DMS153 treated with DMSO at 0.1 percent for 48 hours (cell line): Measurements from ENCODE around the gene PANK2.
"Not testable (repeated sequence)": the region's sequence is repeated elsewhere in the genome, so short reads cannot be mapped to it uniquely, and the experiment has no call there.

ENCODE experiments used
- DNase-seq: peaks from one replicate; lab custom pipeline; 2025; ENCODE audit not compliant: unreplicated experiment; lab: John Stamatoyannopoulos, UW

Gene PANK2

DNA sequence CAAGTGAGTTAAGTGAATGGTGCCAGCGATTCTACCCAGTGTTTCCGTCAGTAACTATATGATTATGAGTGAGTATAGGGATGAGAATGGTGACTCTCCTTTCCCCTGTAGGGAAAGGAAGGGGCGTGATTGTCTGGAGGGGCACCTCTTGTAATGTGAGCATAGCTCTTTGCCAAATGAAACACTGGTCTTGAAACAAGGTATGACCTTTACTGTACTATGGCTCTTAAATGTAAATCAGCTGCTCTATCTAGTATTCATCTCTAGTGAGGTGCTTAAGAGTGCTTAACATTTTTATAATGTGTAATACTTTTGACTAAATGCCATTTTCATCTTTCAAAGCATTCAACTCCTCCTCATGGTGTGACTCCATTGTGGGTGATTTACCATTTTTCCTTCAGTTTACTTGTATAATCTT is 11.0 kb downstream of the PANK2 start:
- no peak for DNase-seq

DNA sequence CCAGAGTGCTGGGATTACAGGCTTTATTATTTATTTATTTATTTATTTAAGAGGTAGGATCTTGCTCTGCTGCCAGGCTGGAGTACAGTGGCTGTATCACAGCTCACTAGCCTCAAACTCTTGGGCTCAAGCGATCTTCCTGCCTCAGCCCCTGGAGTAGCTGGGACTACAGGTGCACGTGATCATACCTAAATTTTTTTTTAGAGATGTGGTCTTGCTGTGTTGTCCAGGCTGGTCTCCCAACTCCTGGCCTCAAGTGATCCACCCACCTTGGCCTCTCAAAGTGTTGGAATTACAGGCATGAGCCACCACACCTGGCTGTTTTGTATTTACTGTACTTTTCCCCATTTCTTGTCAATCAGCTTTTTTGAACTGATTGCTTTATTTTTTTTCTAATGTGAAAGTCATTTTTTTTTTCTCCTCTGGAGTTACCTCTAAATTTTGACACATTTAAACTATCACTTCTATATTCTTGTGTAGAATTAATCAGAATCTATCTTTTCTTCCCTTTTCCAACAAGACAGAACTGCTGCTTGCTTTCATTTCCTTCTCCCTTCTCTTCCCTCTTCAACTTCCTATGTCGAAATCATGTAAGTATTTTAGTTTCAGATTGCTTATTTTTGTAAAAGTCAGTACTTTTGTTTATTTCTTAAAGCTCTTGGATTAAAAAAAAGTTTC is 12.0 kb downstream of the PANK2 start:
- DNase-seq, result no peak

DNA sequence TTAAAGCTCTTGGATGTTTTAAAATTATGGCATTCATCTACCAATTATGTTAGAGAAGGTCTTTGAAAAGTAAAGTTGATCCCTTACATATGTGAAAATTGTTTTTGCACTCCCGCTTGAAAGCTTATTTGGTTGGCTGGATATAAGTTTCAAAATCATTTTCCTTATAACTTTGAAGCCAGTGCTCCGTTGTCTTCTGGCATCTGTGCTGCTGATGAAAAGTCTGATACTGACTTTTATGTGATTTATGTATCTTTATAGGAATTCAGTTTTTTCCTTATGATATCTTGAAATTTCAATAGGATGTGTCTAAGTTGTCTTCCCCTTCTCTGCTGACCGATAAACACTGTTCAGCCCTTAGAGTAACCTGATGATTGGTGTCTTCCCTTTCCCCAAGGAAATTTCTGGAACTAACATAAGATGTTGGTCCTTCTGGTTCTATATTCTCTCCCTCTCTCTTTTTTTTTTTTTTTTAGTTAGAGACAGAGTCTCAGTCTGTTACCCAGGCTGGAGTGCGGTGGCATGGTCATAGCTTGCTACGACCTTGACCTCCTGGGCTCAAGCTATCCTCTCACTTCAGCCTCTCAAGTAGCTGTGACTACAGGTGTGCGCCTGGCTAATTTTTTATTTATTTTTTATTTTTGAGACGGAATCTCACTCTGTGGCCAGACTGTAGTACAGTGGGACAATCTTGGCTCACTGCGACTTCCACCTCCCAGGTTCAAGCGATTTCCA is 12.7 kb downstream of the PANK2 start:
- DNase-seq, result no peak

DNA sequence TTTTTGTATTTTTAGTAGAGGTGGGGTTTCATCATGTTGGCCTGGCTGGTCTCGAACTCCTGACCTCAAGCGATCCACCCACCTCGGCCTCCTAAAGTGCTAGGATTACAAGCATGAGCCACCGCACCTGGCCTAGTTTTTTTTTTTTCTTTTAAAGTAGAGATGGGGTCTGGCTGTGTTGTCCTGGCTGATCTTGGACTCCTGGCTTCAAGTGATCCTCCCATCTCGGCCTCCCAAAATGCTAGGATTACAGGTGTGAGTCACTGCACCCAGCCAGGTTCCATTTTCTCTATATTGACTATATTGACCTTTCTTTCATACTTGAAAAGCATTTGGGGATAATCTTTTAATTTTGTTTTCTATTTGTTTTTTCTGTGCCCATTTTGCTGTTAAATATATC is 13.3 kb downstream of the PANK2 start:
- DNase-seq, result no peak

DNA sequence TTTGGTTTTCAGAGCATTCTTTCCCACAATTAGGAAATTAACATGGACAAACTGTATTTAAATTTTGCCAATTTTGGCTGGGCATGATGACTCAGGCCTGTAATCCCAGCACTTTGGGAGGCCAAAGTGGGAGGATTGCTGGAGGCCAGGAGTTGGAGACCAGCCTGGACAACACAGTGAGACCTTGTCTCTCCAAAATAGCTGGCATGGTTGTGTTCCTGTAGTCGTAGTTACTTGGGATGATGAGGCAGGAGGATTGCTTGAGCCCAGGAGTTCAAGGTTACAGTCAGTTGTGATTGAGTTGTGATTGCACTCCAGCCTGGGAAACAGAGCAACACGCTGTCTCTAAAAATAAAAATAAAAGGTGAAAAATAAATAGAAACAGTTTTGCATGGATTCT is 15.0 kb downstream of the PANK2 start:
- no peak for DNase-seq

DNA sequence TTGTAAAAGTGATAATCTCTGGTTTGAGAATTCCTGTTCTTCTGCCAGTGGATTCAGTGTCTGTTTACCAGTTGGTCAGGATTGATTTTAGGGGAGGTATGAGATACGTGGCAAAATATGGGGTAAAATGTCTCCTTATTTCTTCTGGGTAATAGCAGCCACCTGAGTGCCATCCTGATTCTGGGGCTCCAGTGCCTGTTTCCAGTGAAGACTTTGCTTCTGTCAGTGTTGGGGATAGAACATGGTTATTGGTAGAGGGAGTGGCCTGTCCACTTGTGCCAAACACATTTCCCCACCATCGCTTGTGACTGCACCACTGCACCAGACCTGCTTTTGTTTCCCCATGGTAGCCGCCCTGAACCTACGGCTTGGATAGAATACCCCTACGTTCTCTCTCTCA is 15.7 kb downstream of the PANK2 start:
- no peak for DNase-seq

DNA sequence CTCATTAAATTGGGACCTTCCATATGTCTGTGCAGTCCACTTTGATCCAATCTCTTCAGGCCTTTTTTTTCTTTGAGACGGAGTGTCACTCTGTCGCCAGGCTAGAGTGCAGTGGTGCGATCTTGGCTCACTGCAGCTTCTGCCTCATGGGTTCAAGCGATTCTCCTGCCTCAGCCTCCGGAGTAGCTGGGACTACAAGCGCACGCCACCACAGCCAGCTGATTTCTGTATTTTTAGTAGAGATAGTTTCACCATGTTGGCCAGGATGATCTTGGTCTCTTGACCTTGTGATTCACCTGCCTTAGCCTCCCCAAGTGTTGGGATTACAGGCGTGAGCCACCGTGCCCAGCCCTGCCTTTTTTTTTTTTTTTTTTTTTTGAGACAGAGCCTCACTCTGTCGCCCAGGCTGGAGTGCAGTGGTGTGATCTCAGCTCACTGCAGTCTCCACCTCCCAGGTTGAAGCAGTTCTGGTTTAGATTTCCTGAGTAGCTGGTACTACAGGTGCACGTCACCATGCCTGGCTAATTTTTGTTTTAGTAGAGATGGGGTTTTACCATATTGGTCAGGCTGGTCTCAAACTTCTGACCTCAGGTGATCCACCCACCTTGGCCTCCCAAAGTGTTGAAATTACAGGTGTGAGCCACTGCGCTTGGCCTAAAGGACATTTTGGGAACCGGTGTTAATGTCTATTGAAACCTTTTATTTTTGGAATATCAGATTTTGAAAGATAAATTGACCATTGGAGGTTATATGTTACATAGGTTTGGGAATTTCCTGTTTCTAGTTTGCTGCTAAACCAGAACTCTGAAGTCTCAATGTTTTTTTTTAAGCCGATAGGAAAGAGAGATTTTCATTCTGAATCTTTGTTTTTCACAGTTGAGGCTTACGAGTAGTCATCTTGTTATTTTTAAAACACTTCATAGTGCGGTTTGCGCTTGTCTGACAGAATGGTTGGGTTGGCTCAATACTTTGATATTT is 17.8 kb downstream of the PANK2 start:
- DNase-seq, result not testable (repeated sequence)

DNA sequence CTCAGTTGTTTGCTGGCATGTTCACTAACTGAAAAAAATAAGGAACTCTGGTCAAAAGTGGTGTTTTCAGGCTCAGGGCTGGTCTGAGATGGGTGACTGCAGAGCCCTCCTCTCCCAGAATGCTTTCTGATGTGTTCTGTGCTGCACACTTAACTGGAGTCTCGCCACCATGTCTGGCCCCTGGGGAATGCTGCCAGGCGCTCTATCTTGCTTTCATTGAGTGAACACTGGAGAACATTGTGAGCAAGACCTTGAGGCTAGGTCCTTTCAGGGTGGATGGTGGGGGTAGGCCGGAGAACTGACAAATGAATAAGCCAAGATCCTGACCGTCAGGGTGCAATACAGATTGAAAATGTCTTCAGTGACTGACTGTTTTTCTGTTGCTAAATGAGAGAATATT is 19.5 kb downstream of the PANK2 start:
- no peak for DNase-seq

DNA sequence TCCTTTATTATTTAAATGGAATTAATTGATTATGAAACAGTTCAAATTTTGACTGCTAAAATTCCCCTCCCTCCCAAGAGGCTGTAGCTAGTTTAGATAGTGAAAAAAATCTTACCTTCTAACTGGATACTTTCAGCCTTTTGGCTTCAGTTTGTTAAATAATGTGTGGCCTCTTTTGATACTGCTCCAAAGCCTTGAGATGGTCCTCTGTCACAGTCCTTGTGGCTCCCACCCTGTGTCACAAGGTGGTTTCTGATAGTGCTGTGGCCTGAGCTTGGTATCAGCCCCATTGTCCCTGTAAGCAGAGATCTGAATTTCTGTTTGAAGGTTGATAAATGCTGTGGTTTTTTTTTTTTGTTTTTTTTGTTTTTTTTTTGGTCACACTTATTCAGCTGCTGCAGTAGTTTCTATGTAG is 20.8 kb downstream of the PANK2 start:
- no peak for DNase-seq

DNA sequence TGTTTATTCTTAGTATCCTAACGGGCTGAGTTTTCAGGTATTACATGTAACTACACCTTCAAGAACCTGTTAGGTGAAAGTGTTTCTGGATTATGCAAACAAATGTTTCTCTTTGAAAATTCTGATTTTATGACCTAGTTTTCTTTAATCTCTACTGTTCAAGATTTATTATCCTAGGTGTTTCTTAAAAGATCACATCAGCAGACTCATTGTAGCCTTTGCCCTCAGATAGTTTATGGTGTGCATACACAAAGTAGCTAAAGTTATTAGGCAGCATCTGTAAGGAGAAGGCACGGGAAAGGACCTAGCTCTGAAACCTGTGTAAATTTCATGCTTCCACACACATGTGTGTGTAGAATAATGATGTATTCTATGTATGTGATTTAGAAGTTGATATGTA is 21.7 kb downstream of the PANK2 start:
- no peak for DNase-seq

DNA sequence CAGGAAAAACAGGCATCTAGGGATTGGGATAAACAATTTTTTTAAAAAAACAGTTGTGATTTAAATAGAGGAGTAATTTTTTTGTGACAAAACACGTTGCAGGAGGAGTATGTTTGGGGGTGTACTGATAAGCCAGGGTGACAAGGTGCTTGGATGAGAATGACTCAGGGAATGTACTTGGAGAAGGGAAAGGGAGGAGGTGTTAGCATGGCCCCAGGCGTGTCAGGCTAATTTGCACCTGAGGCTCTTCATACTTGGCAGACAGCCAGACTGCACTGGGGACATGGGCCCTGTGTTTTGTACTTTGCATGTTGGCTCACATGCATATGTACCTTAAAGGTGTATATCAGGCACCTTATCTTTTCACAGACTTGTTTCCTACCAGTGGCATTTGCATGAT is 22.8 kb downstream of the PANK2 start:
- peak; percentile 19 for DNase-seq

DNA sequence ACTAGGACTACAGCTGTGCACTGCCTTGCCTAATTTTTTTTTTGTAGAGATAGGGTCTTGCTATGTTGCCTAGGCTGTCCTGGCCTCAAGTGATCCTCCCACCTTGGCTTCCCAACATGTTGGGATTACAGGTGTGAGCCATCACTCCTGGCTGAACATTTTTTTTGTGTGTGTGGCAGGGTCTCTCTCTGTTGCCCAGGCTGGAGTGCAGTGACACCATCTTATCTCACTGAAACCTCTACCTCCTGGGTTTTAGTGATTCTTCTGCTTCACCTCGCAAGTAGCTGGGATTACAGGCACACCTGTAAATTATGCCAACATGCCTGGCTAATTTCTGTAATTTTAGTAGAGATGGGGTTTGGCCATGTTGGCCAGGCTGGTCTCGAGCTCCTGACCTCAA is 25.3 kb downstream of the PANK2 start:
- DNase-seq, result no peak

DNA sequence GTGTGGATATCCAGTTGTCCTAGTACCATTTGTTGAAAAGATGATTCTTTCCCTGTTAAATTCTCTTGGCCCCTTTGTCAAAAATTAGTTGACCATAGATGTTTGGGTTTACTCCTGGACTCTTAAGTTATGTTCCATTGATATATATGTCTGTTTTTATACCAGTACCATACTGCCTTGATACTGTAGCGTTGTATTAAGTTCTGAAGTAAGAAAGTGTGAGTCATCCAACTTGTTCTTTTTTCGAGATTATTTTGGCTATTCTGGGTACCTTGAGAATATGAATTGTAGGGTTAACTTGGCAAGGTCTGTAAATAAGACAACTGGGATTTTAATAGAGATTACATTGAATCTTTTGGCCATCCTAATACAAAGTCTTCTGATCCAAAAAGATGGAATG is 26.5 kb downstream of the PANK2 start:
- DNase-seq, result no peak

DNA sequence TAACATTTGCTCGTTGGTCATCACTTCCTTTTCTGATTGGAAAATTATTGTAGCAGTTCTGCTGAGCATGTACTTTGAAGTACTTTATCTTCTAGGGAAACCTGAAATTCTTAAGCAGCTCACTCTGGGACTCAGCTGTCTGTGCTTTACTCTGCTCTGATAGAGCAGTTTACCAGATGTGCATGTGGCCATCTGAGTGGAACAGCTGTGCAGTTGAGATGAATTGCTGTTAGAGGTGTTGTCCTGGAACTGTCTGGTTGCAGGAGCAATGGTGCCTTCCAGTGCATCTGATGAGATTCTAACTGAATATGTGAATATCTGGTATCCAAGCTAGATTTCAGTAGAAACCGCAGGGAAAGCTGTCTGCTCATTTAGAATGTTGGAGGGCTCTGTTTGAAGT is 27.2 kb downstream of the PANK2 start:
- DNase-seq, result no peak

DNA sequence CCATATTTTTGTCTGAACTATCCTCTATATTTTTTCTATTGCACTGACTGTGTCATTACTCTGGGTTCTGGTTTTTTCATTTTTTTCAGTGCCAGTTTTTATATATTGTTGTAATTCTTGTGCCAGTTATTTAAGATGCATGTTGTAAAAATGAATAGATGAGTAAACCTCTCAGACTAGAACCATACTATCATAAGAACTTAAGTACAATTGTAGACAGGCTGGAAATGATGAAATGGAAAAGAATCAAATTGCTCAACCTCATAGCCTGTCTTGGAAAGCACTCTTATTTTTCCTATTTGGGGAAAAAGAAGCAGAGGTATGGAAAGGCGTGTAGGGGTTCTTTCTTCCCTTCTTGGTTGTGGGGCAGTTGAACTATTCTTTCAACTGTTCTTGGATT is 30.2 kb downstream of the PANK2 start:
- DNase-seq, result no peak

DNA sequence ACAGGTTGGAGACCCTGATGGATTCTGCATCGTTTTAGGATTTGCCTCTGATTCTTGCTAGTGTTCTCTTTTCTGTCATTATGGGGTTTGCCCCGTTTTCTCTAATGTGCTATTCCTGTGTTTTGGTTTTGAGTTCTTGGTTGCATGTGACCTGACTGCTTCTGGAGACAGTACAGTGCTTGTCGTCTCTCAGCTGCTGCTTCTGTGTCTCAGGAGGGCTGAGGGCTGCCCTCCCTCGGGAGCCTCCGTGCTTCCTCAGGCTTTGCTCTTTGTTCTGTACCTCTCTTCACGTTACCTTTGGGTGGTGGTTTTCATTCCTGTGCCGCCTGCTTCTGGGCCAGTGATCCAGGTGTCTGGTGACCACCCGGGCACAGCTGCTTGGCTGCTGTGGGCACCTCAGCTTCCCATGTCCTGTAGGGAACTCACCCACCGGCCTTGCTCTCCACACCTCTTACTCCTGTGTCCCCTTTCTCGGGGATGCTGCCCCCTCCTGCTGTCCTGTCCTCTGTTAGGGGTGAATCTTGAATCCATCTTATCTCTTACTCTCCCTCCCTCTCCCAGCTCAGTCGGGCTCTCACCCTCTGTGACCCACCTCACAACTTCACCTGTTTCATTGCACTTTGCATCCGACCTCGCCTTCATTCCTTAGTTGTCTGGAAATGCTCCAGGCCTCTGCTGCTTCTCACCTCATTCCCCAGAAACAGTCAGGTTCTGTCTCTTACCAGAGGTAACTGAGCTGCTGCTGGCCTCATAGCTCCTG is 33.2 kb downstream of the PANK2 start:
- no peak for DNase-seq

DNA sequence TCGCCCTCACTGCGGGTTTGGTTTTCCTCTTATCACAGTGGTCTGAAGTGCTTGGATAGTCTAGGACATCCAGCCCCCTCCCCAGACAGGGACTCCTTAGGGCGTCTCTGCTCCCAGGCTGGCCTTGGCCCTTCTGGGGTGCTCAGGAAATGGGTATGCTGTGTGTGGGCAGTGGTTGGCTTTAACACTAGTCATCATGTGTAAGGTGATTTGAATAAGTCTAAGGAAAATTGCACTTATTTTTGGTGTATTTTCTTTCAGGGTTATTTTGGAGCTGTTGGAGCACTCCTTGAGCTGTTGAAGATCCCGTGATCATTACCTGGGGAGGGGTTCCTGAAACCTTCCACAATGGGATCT is 33.8 kb downstream of the PANK2 start:
- DNase-seq, result no peak

DNA sequence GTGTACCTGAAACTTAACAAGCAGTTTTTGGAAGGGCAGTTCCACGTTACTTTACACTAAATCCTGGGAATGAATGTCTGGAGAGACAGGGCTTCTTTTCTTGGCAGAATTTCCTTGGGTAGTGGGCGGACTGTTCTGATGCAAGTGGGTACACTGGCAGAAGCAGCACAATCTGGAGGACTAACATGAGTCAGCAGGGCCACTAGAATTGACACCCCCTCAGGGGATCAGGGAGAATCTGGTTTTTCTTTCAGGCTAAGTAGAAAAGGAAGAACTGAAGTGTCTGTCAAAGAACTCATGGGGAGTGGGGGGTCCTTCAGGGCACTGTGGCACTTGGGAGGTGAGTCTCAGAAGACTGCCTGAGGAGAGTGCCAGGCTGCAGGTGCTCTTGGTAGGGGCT is 34.6 kb downstream of the PANK2 start:
- DNase-seq, result no peak

DNA sequence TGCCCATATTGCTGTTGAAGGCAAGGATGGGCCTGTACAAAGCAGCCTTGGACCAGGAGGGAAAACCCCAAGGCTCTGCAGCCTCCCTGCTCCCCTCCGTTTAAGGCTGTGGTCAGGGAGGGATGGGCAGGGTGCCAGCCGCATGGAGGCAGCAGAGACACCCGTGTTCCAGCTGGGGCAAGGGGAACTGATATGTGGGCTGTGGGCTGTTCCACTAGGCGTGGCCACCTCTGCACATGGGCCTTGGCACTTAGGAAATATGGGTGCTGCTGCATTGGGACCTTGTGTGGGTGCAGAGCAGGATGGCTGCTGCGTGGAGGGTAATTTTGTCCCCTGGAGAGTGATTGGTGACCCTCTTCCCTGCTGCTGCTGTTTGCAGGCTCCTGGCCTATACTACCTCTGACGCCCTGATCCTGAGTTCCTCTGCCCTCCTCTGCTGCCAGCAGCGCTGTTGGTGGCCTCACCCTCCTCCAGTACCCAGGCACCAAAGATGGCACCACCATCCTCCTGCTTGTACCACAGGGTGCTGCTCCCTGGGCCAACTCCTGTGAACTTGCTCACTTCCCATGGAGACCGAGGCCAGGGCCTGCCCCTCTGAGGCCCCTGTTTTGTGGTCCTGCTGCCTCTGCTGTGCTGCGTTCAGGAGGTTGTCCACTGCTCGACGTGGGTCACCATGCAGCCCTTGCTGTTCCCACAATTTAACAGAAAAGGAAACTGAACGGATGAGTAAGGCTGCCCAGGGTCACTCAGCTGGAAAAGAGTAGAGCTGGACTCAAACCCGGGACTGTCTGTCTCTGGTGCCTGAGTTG is 35.3 kb downstream of the PANK2 start:
- DNase-seq, result no peak

DNA sequence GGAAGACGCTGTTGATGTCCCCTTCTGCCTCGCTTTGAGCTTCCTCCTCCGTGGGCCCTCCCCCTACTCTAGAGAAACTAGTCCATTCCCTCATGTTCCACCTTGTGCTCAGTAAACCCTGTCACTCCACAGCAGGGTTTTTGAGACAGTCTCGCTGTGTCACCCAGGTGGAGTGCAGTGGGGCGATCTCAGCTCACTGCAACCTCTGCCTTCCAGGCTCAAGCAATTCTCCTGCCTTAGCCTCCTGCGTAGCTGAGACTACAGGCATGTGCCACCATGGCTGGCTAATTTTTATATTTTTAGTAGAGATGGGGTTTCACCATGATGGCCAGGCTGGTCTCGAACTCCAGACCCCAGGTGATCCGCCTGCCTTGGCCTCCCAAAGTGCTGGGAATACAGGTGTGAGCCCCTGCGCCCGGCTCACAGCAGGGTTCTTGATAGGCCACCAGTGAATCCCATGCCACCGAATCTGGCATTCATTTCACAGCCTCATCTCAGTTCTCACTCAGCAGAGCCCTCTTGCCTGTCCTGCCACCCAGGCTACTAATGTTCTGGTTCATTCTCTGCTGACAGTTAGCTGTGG is 36.0 kb downstream of the PANK2 start:
- DNase-seq, result no peak
